Measurements from ENCODE around the gene KIF6.

- TF ChIP-seq CTCF (IDR thresholded peaks at IDR 0.05) (no peak), ZFP36 (IDR thresholded peaks at IDR 0.05; ENCODE audit: borderline replicate concordance, partially characterized antibody) (no peak), POLR2A (IDR thresholded peaks at IDR 0.05; ENCODE audit: low read length) (no peak), USF2 (IDR thresholded peaks at IDR 0.05) (no peak), BCL3 (IDR thresholded peaks at IDR 0.05) (no peak), MAX (IDR thresholded peaks at IDR 0.05) (no peak), JUN (IDR thresholded peaks at IDR 0.05) (no peak), CHD2 (IDR thresholded peaks at IDR 0.05; ENCODE audit: low read length, partially characterized antibody) (no peak), ZNF302 (CRISPR knock-in tag; IDR thresholded peaks at IDR 0.05) (no peak), PBX3 (IDR thresholded peaks at IDR 0.05) (no peak), EP300 (IDR thresholded peaks at IDR 0.05) (no peak)
These were observed 376.5 kb downstream of the KIF6 start for GRCh38 chr6:39348740-39349139.

All from A549 (cell line).